Loucy (cell line): ENCODE measurements around the gene FPGS.

ENCODE experiments used
- CTCF ChIP-seq: fragments of 200-600 bp; sonication (generic); conservative IDR thresholded peaks from 2 replicates; pipeline ENCODE4 v1.5.1; 2014; ENCODE audit warnings: mild to moderate bottlenecking, antibody characterized with exemption, low read length
- EZH2phosphoT487 ChIP-seq: fragments of 200-600 bp; IDR thresholded peaks from 2 replicates; pipeline ENCODE4 v1.6.1; 2018; ENCODE audit warnings: antibody characterized with exemption, mild to moderate bottlenecking, moderate library complexity, borderline replicate concordance

GRCh38 chr9:127761491-127761956 lies 41.2 kb upstream of the FPGS start:
- TF ChIP-seq CTCF (no peak), EZH2phosphoT487 (no peak)
